PFSK-1 (cell line): Measurements from ENCODE around the gene AADACL3.

ENCODE experiments used
- POLR2AphosphoS5 ChIP-seq: IDR thresholded peaks from 2 replicates; pipeline ENCODE4 v1.6.1; 2012; ENCODE audit warnings: low read depth, mild to moderate bottlenecking, control low read depth, low read length, moderate library complexity
- SIN3A ChIP-seq: IDR thresholded peaks from 2 replicates; pipeline ENCODE4 v1.6.1; 2012; ENCODE audit warnings: mild to moderate bottlenecking, low read length, moderate library complexity, borderline replicate concordance; ENCODE audit not compliant: insufficient read depth
- TF ChIP-seq, protein P1 (sequence below), 2 experiments: IDR thresholded peaks; 2 replicates each; pipeline versions ENCODE4 v1.6.1 to v1.8.0; 2011 to 2012; ENCODE audit warnings: low read depth in 2 of 2, low read length in 2 of 2, control low read depth in 1 of 2, inconsistent platforms in 1 of 2, mild to moderate bottlenecking in 1 of 2, moderate library complexity in 1 of 2; ENCODE audit not compliant: insufficient read depth in 1 of 2

DNA sequence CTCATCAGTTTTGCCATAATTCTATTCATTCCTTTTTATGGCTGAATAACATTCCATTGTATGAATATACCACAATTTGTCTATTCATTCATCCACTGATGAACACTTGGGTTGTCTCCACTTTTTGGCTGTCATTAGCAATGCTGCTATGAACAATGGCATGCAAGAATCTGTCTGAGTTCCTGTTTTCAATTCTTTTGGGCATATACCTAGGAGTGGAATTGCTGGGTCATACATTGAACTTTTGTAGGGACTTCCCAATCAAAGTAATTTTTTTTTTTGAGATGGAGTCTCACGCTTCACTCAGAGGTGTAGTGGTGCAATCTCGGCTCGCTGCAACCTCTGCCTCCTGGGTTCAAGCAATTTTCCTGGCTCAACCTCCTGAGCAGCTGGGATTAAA is 37.1 kb upstream of the AADACL3 start:
- TF ChIP-seq SIN3A (no peak), POLR2AphosphoS5 (no peak)
- TF ChIP-seq, protein P1, sequence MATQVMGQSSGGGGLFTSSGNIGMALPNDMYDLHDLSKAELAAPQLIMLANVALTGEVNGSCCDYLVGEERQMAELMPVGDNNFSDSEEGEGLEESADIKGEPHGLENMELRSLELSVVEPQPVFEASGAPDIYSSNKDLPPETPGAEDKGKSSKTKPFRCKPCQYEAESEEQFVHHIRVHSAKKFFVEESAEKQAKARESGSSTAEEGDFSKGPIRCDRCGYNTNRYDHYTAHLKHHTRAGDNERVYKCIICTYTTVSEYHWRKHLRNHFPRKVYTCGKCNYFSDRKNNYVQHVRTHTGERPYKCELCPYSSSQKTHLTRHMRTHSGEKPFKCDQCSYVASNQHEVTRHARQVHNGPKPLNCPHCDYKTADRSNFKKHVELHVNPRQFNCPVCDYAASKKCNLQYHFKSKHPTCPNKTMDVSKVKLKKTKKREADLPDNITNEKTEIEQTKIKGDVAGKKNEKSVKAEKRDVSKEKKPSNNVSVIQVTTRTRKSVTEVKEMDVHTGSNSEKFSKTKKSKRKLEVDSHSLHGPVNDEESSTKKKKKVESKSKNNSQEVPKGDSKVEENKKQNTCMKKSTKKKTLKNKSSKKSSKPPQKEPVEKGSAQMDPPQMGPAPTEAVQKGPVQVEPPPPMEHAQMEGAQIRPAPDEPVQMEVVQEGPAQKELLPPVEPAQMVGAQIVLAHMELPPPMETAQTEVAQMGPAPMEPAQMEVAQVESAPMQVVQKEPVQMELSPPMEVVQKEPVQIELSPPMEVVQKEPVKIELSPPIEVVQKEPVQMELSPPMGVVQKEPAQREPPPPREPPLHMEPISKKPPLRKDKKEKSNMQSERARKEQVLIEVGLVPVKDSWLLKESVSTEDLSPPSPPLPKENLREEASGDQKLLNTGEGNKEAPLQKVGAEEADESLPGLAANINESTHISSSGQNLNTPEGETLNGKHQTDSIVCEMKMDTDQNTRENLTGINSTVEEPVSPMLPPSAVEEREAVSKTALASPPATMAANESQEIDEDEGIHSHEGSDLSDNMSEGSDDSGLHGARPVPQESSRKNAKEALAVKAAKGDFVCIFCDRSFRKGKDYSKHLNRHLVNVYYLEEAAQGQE (IDR thresholded peaks at IDR 0.05; ENCODE audit: insufficient read depth in 1 of 2, low read depth in 2 of 2, low read length in 2 of 2), result no peak
